ENCODE data around the gene SERPINE1. TPM values are rescaled to one million over a fixed set of nuclear protein-coding genes. Genes with fewer than 3 reads are reported as not detected.

The SERPINE1 gene
- total RNA-seq, 2 experiments from 2014 or later: 0.06 to 0.27 TPM

DNA sequence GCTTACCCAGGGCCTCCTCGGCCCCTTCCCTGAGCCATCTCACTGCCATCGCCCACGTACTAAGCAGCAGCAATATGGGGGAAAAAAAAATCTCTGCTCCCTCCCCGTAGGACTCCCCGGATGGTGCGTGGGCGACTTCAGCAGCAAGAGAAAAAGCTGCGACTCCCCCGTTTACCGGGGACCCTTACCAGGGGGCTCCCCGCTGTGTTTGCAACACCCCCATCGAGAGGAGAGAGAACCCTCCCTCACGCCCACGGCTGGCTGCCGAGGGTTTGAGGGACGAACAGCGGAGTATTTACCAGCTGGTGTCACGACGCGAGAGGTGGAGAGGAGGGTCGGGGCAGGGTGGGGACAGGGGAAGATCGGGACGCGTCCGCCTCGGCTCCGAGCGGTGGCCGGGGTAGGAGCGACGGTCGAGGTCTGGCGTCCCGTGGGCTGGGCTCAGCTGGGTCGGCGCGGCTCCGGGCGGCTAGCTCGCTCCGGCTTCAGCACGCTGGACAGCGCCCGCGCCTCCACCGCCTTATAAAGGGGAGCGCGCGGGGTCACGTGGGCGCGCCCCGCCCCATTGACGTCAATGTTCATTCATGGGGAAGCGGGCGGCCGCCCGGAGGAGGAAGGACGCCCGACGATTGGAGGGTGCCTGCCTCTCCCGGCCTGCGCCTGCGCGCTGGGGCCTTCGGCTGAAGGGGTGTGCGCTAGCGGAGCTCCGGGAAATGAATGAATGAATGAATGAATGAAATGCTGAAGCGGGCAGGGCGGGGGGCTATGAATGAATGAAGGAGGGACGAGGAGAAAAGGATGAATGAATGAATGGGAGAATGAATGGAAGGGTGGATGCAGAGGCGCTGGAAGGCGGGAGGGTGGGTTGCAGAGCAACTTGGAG, 38.4 kb downstream of the SERPINE1 start, which contains the start of gene VGF:
VGF (minus strand) TSS at position 495 of the 883 bp plus-strand sequence. CDS start 726 bp downstream, outside the sequence.
- H3K36me3 Mint-ChIP-seq: peaks cover 5% of the 10 kb centered on the region

GRCh38 chr7:101165958-101166647, 39.2 kb downstream of the SERPINE1 start:
- Mint-ChIP-seq H3K4me3 (peak overlapping the region; percentile 83), H3K9me3 (no peaks in the 10 kb centered on the region), H3K36me3 (peaks cover 5% of the 10 kb centered on the region), H3K27me3 (peaks cover 85% of the 10 kb centered on the region), H3K27ac (no peak overlapping the region), H3K4me1 (peaks cover 51% of the 10 kb centered on the region)
- DNase-seq: no peak

More for the DNA sequence above, 38.4 kb downstream of the SERPINE1 start, which contains the start of gene VGF:
- Mint-ChIP-seq H3K4me1 (peaks cover 45% of the 10 kb centered on the region), H3K9me3 (no peaks in the 10 kb centered on the region), H3K4me3 (peak within 1 kb of the TSS; percentile 83), H3K27ac (peak within 1 kb of the TSS; percentile 51), H3K27me3 (peaks cover 78% of the 10 kb centered on the region)
- DNase-seq: peak; percentile 92

DNA sequence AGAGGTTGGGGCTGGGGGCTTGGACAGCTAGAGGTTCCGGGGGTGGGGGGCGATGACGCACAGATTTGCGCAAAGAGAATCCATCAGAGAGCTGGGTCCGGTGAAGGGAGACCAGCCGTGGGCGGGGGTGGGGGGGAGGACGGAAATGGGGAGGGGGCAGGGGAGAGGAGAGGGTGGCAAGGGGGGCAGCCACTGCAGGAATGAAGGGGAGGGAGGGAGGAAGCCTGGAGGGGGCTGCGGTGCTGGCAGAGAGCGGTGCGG, 39.7 kb downstream of the SERPINE1 start:
- Mint-ChIP-seq H3K4me1 (peaks cover 56% of the 10 kb centered on the region), H3K27me3 (peaks cover 86% of the 10 kb centered on the region), H3K27ac (no peak overlapping the region), H3K4me3 (no peak overlapping the region), H3K36me3 (peaks cover 2% of the 10 kb centered on the region), H3K9me3 (no peaks in the 10 kb centered on the region)
- DNase-seq: no peak

GRCh38 chr7:101166909-101167644, 40.2 kb downstream of the SERPINE1 start:
- peaks cover 88% of the 10 kb centered on the region for H3K27me3 Mint-ChIP-seq
- H3K36me3 Mint-ChIP-seq: peaks cover 2% of the 10 kb centered on the region
- DNase-seq: no peak
- H3K9me3 Mint-ChIP-seq: no peaks in the 10 kb centered on the region
- H3K4me1 Mint-ChIP-seq: peaks cover 59% of the 10 kb centered on the region
- no peak overlapping the region for H3K4me3 Mint-ChIP-seq
- H3K27ac Mint-ChIP-seq: no peak overlapping the region

DNA sequence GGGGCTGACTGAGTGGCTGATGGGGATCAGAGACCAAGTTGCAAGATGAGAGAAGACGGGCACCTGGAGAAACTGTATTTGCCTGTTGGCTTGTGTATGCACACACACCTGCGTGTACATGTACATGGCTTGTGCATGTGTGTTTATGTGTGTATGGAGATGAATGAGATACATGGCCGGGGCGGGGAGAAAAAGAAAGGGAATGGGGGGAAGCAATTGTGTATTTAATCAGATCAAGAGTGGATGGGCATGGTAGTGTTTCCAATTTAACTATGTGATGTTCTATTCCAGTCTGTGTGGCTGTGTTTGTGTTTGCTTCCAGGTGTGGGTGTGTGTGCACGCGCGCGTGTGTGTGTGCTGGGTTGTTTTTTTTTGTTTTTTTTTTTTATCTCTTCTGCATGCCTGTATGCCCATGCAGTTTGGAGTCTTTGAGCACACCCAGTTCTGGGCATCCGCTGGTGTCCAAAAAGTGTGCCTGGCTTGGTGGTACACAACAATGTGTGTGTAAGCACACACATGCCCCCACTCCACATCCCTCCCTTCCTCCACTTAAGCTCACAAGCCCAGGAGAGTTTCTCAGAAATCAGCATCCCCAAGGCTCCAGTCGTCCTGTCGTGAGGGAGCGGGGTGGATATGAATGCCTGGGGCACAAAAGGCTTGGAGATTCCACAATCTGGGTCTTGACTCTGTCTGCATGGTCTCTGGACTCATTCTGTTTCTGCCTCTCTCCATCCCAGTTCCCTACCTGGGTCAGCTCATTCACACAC, 40.9 kb downstream of the SERPINE1 start:
- Mint-ChIP-seq H3K9me3 (no peaks in the 10 kb centered on the region), H3K4me1 (peaks cover 57% of the 10 kb centered on the region), H3K36me3 (peaks cover 2% of the 10 kb centered on the region), H3K4me3 (no peak overlapping the region), H3K27ac (no peak overlapping the region), H3K27me3 (peaks cover 85% of the 10 kb centered on the region)
- DNase-seq: no peak

- no peak overlapping the region for H3K27ac Mint-ChIP-seq
- H3K27me3 Mint-ChIP-seq: peaks cover 88% of the 10 kb centered on the region
- no peaks in the 10 kb centered on the region for H3K9me3 Mint-ChIP-seq
- no peak overlapping the region for H3K4me3 Mint-ChIP-seq
- DNase-seq: no peak
- peaks cover 2% of the 10 kb centered on the region for H3K36me3 Mint-ChIP-seq
- peaks cover 57% of the 10 kb centered on the region for H3K4me1 Mint-ChIP-seq
These were observed 41.6 kb downstream of the SERPINE1 start for GRCh38 chr7:101168412-101169049.

DNA sequence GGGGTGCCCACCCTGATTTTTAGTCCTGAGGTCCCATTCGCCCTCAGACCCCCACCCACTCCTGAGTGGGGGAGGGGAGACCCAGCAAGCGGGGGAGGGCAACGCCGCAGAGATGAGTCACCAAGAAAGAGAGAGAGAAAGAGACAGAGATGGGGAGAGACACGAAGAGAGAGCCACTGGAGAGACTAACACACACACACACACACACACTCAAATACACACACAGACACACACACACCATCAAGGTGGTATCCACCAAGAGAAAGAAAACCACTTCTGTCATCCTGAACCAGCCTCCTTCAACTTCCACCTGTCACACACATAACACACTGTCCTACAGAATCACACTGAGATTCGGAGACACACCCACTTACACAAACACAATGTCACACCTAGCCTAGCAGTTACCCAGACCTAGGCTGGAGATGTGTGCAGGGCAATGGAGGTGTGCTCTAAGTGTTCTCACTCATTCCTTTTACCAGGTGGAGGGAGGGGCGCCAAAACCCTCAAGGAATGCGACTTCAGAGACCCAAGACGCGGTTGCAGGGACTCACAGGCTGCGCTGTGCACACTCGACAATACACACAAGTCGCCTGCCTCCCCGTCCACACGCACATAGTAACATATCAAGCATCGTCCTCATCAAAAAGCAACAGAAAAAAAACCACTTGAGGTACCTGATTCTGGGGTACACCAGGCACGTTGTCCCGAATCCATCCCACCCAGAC, 42.4 kb downstream of the SERPINE1 start:
- Mint-ChIP-seq H3K4me3 (no peak overlapping the region), H3K27me3 (peaks cover 94% of the 10 kb centered on the region), H3K4me1 (peaks cover 62% of the 10 kb centered on the region), H3K27ac (no peak overlapping the region), H3K36me3 (peaks cover 2% of the 10 kb centered on the region), H3K9me3 (no peaks in the 10 kb centered on the region)
- no peak for DNase-seq

DNA sequence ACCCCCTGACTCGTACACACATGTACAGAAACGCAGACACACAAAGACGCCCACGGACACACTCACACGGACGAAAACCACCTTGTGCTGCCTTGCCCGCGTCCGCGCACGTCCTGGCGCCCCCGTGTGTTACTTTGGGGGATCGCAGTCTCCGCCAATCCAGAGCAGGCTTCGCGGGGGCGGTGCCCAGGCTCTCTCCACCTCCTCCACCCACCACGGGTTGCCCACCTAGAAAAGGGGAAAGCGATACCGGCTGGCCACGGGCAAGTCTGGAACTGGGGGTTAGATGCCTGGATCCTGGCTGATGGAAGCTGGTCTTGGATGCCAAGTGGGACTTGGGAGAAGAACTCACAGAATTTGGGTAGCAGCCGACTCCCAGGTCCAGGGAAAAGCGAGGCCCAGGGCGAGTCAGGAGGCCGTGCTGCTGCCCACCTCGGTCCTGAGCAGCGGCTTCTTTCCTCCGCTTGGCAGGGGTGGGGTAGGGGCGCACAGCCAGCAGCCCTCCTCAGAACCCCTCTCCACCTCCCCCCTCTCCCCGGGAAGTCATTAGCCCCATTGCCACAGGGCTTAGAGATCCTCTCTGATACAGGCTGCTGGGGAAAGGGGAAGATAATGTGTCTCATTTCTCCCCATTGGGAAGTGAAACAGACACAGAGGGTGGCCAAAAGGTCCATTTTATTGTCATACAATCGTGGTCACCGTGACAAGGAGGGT, 43.1 kb downstream of the SERPINE1 start:
- H3K9me3 Mint-ChIP-seq: no peaks in the 10 kb centered on the region
- H3K4me3 Mint-ChIP-seq: no peak overlapping the region
- no peak overlapping the region for H3K27ac Mint-ChIP-seq
- H3K27me3 Mint-ChIP-seq: peaks cover 95% of the 10 kb centered on the region
- peaks cover 2% of the 10 kb centered on the region for H3K36me3 Mint-ChIP-seq
- H3K4me1 Mint-ChIP-seq: peaks cover 63% of the 10 kb centered on the region
- DNase-seq: peak; percentile 80

DNA sequence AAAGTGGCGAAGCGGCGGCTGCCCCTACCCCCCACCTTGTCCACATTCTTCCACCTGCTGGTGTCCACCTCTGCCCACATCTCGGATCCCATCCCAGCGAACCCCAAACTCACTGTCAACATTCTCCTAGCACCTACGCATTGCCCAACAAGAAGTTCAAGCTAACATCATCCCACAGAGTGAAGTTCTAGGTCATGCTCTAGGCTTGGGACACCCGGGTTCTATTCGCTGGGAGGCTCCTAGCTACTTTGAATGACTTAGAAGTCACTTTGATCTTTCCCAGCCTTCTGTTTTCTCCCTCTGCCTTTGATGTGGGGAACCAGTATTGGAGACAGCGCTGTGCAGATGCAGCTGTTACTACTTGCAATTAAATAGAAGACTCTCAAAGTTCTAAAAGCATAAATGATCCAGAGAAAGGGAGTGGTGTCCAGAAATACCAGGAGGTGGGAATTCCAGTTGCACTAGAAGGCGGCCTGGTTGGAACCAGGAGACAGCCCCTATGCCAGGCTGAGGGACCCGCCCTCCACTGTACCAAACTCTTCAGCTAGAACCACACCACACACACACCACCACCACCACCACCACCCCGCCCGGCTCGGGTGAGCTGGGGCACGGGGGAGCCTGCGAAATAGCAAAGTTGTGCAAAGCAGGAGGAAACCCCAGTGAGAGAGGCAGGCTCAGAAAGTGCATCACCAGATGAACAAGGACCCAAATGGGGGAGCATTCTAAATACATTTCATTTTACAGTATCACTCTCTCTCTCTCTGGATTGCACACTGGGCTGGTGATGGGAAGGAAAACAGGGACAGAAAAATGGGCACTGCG, 43.9 kb downstream of the SERPINE1 start:
- H3K9me3 Mint-ChIP-seq: no peaks in the 10 kb centered on the region
- H3K4me1 Mint-ChIP-seq: peaks cover 59% of the 10 kb centered on the region
- no peak overlapping the region for H3K4me3 Mint-ChIP-seq
- peaks cover 95% of the 10 kb centered on the region for H3K27me3 Mint-ChIP-seq
- no peak for DNase-seq
- H3K36me3 Mint-ChIP-seq: no peaks in the 10 kb centered on the region
- no peak overlapping the region for H3K27ac Mint-ChIP-seq

GRCh38 chr7:101171442-101171837, 44.5 kb downstream of the SERPINE1 start:
- no peaks in the 10 kb centered on the region for H3K9me3 Mint-ChIP-seq
- peak overlapping the region; percentile 11 for H3K4me3 Mint-ChIP-seq
- peaks cover 95% of the 10 kb centered on the region for H3K27me3 Mint-ChIP-seq
- H3K4me1 Mint-ChIP-seq: peaks cover 54% of the 10 kb centered on the region
- H3K27ac Mint-ChIP-seq: no peak overlapping the region
- no peaks in the 10 kb centered on the region for H3K36me3 Mint-ChIP-seq
- no peak for DNase-seq

- no peak overlapping the region for H3K27ac Mint-ChIP-seq
- no peak overlapping the region for H3K4me3 Mint-ChIP-seq
- no peaks in the 10 kb centered on the region for H3K9me3 Mint-ChIP-seq
- H3K36me3 Mint-ChIP-seq: no peaks in the 10 kb centered on the region
- H3K27me3 Mint-ChIP-seq: peaks cover 95% of the 10 kb centered on the region
- peaks cover 47% of the 10 kb centered on the region for H3K4me1 Mint-ChIP-seq
- DNase-seq: no peak
These were observed 45.3 kb downstream of the SERPINE1 start for GRCh38 chr7:101172005-101172853.

Data from activated naive CD8-positive, alpha-beta T cell treated with anti-CD3 and anti-CD28 coated beads for 36 hours (primary cell).